K562 (cell line): Measurements from ENCODE around the gene RND1. TPM values are rescaled to one million over a fixed set of nuclear protein-coding genes. Genes with fewer than 3 reads are reported as not detected.

Experiments
- CHD2 ChIP-seq: IDR thresholded peaks from 2 replicates; pipeline ENCODE4 v1.6.1; 2011; ENCODE audit warnings: low read depth, low read length
- EP400 ChIP-seq: fragments of 450-650 bp; IDR thresholded peaks from 2 replicates; pipeline ENCODE4 v1.6.1; 2017; ENCODE audit warnings: antibody characterized with exemption, mild to moderate bottlenecking, moderate library complexity
- MEF2A ChIP-seq: IDR thresholded peaks from 2 replicates; pipeline ENCODE4 v1.6.1; 2011; ENCODE audit warnings: low read depth, mild to moderate bottlenecking, low read length, moderate library complexity; ENCODE audit not compliant: control insufficient read depth
- NR2F6 ChIP-seq: fragments of 450-650 bp; formaldehyde crosslinking; IDR thresholded peaks from 2 replicates; pipeline ENCODE4 v1.4.0; 2020; ENCODE audit warnings: mild to moderate bottlenecking
- RB1 ChIP-seq: fragments of 450-650 bp; IDR thresholded peaks from 2 replicates; pipeline ENCODE4 v1.6.1; 2017; ENCODE audit warnings: low read depth, mild to moderate bottlenecking
- ZNF57 ChIP-seq: fragments of 450-650 bp; formaldehyde crosslinking; IDR thresholded peaks from 2 replicates; pipeline ENCODE4 v1.4.0; 2020; ENCODE audit warnings: mild to moderate bottlenecking, moderate library complexity
- polyA plus RNA-seq, 8 experiments: library from polyadenylated mRNA; depleted of rRNA in 4 of 8; stranded (reverse) in 5 of 8; unstranded in 3 of 8; fragments of >200 nt; fragmentation: Nextera tagmentation in 2 of 8; fragmentation: Illumina TruSeq in 1 of 8; extraction: Ambion mirVana in 2 of 8; extraction: Trizol in 1 of 8; gene quantifications; 2 replicates each; pipeline versions ENCODE4 v1.2.1 to v1.2.3, GENCODE V29; 2011 to 2014; ENCODE audit warnings: inconsistent platforms in 1 of 8, missing spikeins in 1 of 8
- total RNA-seq, 7 experiments: library from RNA; depleted of rRNA in 6 of 7; stranded (reverse); fragments of >200 nt in 6 of 7; fragmentation: Illumina TruSeq in 2 of 7; extraction: Trizol in 2 of 7; gene quantifications; 2 replicates each; pipeline versions ENCODE4 v1.2.1 to v1.2.3, GENCODE V29; 2011 to 2021; ENCODE audit warnings: low replicate concordance in 1 of 7
- TF ChIP-seq, protein P1 (sequence below), 3 experiments: fragments of 200-800 bp in 1 of 3; sonication (Bioruptor generic) in 1 of 3; sonication (generic) in 1 of 3; formaldehyde crosslinking in 1 of 3; IDR thresholded peaks; 2 replicates each; pipeline versions ENCODE4 v1.6.1 to v1.8.0; 2016 to 2022; ENCODE audit warnings: mild to moderate bottlenecking in 2 of 3, missing compliant biosample characterization in 2 of 3, missing genetic modification characterization in 2 of 3, missing genetic modification reagents in 1 of 3
- TF ChIP-seq, protein P2 (sequence below), 3 experiments: fragments of 200-800 bp in 1 of 3; fragments of 250-450 bp in 1 of 3; fragments of 450-650 bp in 1 of 3; sonication (Bioruptor Pico) in 1 of 3; sonication (Bioruptor generic) in 1 of 3; formaldehyde crosslinking in 1 of 3; IDR thresholded peaks; 2 replicates each; pipeline versions ENCODE4 v1.6.1 to v1.8.0; 2016 to 2022; ENCODE audit warnings: mild to moderate bottlenecking in 2 of 3, missing genetic modification characterization in 2 of 3, missing compliant biosample characterization in 1 of 3, moderate library complexity in 1 of 3
- TF ChIP-seq, protein P3 (sequence below): fragments of 450-650 bp; IDR thresholded peaks from 2 replicates; pipeline ENCODE4 v1.7.1; 2018; ENCODE audit warnings: mild to moderate bottlenecking, low read depth; ENCODE audit not compliant: partially characterized antibody

RND1 gene
- total and polyA plus RNA-seq, 9 of the 15 experiments (the other 6 are each of a cell fraction or from before 2014, with no cell fraction given): 0.18 to 0.78 (median 0.58) TPM; not detected in 2

DNA sequence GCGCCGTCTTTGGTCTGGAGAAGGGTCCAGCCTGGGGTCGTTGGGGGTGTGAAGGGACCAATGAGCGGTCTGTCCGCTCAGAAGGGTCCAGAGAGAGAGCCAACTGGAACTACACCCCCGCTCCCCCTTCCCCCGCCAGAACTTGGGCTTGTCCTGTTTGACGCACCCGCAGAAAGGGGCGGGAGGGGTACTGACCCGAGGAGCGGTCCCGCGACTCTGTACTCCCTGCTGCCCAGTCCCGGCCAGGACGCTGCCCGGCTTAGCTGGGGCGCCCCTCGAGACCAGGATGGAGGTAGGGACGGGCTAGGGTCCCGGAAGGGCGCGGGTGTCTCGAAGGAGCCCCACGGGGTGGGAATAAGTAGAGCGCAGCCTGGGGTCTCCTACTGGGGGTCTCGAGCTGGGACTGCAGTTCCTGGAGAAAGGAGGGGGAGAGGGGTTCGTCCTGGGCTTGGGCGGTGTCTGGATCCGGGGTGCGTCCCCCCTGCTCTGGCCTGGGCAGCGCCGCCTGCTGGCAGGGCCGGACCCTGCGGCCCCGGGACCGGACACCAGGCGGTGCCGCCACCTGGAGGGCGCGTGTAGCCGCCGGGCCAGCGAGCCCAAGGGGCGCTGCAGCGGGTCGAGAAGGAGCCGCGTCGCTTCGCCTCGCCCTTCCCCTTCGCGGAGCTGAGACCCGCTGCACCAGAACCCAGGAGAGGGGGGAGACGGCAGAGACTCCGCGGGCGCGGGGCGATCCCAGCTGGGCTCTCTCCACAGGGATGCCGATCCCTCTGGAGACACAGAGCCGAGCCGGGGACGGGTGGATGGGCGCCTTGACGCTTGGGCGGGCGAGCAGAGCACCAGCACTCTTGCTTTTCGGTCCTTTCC lies 51.2 kb downstream of the RND1 start (continued):
- TF ChIP-seq NR2F6 (CRISPR knock-in tag): no peak
- peak; percentile 98 for TF ChIP-seq RB1
- no peak for TF ChIP-seq MEF2A
- no peak for TF ChIP-seq ZNF57
- TF ChIP-seq, protein P1, sequence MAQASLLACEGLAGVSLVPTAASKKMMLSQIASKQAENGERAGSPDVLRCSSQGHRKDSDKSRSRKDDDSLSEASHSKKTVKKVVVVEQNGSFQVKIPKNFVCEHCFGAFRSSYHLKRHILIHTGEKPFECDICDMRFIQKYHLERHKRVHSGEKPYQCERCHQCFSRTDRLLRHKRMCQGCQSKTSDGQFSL (CRISPR knock-in tag; IDR thresholded peaks at IDR 0.05): peak; percentile 52; the same call in 1 of the 2 replicates
- TF ChIP-seq, protein P1 (tag; IDR thresholded peaks at IDR 0.05): no peak; a peak in 1 of 4 replicates
- TF ChIP-seq, protein P2, sequence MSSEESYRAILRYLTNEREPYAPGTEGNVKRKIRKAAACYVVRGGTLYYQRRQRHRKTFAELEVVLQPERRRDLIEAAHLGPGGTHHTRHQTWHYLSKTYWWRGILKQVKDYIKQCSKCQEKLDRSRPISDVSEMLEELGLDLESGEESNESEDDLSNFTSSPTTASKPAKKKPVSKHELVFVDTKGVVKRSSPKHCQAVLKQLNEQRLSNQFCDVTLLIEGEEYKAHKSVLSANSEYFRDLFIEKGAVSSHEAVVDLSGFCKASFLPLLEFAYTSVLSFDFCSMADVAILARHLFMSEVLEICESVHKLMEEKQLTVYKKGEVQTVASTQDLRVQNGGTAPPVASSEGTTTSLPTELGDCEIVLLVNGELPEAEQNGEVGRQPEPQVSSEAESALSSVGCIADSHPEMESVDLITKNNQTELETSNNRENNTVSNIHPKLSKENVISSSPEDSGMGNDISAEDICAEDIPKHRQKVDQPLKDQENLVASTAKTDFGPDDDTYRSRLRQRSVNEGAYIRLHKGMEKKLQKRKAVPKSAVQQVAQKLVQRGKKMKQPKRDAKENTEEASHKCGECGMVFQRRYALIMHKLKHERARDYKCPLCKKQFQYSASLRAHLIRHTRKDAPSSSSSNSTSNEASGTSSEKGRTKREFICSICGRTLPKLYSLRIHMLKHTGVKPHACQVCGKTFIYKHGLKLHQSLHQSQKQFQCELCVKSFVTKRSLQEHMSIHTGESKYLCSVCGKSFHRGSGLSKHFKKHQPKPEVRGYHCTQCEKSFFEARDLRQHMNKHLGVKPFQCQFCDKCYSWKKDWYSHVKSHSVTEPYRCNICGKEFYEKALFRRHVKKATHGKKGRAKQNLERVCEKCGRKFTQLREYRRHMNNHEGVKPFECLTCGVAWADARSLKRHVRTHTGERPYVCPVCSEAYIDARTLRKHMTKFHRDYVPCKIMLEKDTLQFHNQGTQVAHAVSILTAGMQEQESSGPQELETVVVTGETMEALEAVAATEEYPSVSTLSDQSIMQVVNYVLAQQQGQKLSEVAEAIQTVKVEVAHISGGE (CRISPR knock-in tag; IDR thresholded peaks at IDR 0.05): 0 out of 6 replicates have a peak, but pooled peaks of 1 of the 3 experiments have one; percentile 8
- TF ChIP-seq, protein P3, sequence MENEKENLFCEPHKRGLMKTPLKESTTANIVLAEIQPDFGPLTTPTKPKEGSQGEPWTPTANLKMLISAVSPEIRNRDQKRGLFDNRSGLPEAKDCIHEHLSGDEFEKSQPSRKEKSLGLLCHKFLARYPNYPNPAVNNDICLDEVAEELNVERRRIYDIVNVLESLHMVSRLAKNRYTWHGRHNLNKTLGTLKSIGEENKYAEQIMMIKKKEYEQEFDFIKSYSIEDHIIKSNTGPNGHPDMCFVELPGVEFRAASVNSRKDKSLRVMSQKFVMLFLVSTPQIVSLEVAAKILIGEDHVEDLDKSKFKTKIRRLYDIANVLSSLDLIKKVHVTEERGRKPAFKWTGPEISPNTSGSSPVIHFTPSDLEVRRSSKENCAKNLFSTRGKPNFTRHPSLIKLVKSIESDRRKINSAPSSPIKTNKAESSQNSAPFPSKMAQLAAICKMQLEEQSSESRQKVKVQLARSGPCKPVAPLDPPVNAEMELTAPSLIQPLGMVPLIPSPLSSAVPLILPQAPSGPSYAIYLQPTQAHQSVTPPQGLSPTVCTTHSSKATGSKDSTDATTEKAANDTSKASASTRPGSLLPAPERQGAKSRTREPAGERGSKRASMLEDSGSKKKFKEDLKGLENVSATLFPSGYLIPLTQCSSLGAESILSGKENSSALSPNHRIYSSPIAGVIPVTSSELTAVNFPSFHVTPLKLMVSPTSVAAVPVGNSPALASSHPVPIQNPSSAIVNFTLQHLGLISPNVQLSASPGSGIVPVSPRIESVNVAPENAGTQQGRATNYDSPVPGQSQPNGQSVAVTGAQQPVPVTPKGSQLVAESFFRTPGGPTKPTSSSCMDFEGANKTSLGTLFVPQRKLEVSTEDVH: peak; percentile 30
- TF ChIP-seq CHD2: no peak
- peak; percentile 55; the same call in 1 of the 2 replicates for TF ChIP-seq EP400
